ENCODE measurements around the gene NUDCD2.

GRCh38 chr5:163504079-163504931, 44.4 kb upstream of the NUDCD2 start:
- TF ChIP-seq POLR2A (IDR thresholded peaks at IDR 0.05) = no peak
- no peak for TF ChIP-seq CTCF (IDR thresholded peaks at IDR 0.05)
